Adipocyte (in vitro differentiated cells): ENCODE measurements around the gene RAP2A.

Experiments used
- DNase-seq: peaks from one replicate; pipeline ENCODE4 v3.0.0-alpha.2; 2015; ENCODE audit warnings: low read depth
- H3K27me3 ChIP-seq: replicated peaks from 2 replicates; pipeline ENCODE4 v1.7.0; 2013; ENCODE audit warnings: mild to moderate bottlenecking, low read length, moderate library complexity; ENCODE audit not compliant: control insufficient read depth, insufficient read depth
- H3K36me3 ChIP-seq: 2 replicates; pipeline ENCODE4 v1.7.0; 2013; ENCODE audit warnings: low read length, mild to moderate bottlenecking, moderate library complexity; ENCODE audit not compliant: control insufficient read depth, insufficient read depth, severe bottlenecking
- H3K4me1 ChIP-seq: 2 replicates; pipeline ENCODE4 v1.7.0; 2013; ENCODE audit warnings: mild to moderate bottlenecking, low read length, moderate library complexity; ENCODE audit not compliant: control insufficient read depth, insufficient read depth
- H3K4me3 ChIP-seq: 2 replicates; pipeline ENCODE4 v1.7.0; 2013; ENCODE audit warnings: mild to moderate bottlenecking, low read length, moderate library complexity
- H3K9ac ChIP-seq: 2 replicates; pipeline ENCODE4 v1.7.0; 2013; ENCODE audit warnings: mild to moderate bottlenecking, low read length, moderate library complexity
- H3K9me3 ChIP-seq: 2 replicates; pipeline ENCODE4 v1.7.0; 2013; ENCODE audit warnings: mild to moderate bottlenecking, low read length, moderate library complexity; ENCODE audit not compliant: control insufficient read depth

Gene RAP2A

DNA sequence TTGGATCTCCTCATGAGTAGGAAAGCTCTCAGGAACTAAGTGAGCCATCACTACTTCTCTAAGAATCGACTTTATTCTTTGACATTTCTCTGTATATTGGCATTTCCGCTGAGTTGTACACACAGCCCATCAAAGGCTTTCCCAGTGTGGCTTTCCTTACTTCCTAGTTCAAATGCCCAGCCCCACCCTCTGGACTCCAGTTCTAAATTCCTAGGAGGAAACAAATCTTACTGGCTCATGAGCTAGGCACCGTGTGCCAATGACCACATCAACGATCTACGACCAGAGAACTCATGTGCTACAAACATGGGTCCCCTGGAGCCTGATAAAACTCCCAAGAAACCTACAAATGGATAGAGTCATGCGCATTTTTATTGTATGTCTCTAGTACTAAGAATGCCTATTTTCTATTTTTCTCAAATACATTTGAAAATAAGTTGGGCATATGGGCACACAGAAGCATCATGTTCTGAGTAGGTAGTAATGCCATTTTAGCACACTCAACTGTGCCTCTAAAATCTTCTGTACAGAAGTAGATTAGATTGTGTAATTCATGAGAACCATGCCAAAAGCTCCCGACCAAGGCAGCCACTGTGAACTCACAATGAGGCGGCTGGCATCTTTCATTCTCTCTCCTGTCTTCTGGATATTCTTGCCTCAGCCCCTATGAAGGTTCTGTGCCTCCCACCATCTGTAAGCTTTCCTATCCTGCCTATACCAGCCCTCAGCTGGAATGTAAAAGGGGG, 10.5 kb upstream of the RAP2A start:
- DNase-seq: peak; percentile 40
- no peaks in the 10 kb centered on the region for H3K27me3 ChIP-seq
- H3K4me3 ChIP-seq: peak overlapping the region; percentile 34
- H3K9ac ChIP-seq: no peak overlapping the region
- no peaks in the 10 kb centered on the region for H3K9me3 ChIP-seq
- peaks cover 9% of the 10 kb centered on the region for H3K4me1 ChIP-seq
- H3K36me3 ChIP-seq: no peaks in the 10 kb centered on the region

GRCh38 chr13:97425590-97425989, 8.4 kb upstream of the RAP2A start:
- no peak overlapping the region for H3K4me3 ChIP-seq
- no peaks in the 10 kb centered on the region for H3K36me3 ChIP-seq
- no peak for DNase-seq

GRCh38 chr13:97426695-97427094, 7.3 kb upstream of the RAP2A start:
- Histone ChIP-seq H3K9me3 (no peaks in the 10 kb centered on the region), H3K9ac (no peak overlapping the region), H3K27me3 (no peaks in the 10 kb centered on the region), H3K36me3 (no peaks in the 10 kb centered on the region), H3K4me1 (peaks cover 21% of the 10 kb centered on the region), H3K4me3 (no peak overlapping the region)
- DNase-seq: no peak

More at GRCh38 chr13:97425590-97425989, 8.4 kb upstream of the RAP2A start:
- H3K4me1 ChIP-seq: peaks cover 21% of the 10 kb centered on the region
- no peaks in the 10 kb centered on the region for H3K9me3 ChIP-seq
- no peak overlapping the region for H3K9ac ChIP-seq
- H3K27me3 ChIP-seq: no peaks in the 10 kb centered on the region

DNA sequence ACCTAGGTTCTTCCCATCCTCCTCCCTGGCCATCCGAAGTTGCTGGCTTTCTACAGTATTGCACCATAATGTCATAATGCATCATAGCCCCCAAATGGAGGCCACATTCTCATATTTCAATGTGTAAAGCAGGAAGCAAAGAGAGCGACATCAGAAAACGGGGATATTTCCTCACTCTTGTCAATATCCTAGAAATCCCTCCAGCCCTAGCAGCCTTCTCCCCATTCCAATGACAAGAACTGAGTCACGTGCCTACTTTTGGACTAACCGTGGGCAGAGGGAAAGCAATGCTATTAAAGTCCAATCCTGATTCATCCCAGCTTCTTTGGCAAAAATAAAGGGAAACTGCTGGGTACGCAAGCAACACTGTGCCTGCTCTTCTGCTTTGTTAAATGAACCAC, 4.3 kb upstream of the RAP2A start:
- Histone ChIP-seq H3K4me1 (peaks cover 15% of the 10 kb centered on the region), H3K36me3 (no peaks in the 10 kb centered on the region), H3K4me3 (peak overlapping the region; percentile 61), H3K9me3 (no peaks in the 10 kb centered on the region), H3K27me3 (no peaks in the 10 kb centered on the region), H3K9ac (peak overlapping the region; percentile 22)
- peak; percentile 77 for DNase-seq

- H3K4me3 ChIP-seq: peak overlapping the region; percentile 61
Observed at GRCh38 chr13:97430296-97430695, 3.7 kb upstream of the RAP2A start.

DNA sequence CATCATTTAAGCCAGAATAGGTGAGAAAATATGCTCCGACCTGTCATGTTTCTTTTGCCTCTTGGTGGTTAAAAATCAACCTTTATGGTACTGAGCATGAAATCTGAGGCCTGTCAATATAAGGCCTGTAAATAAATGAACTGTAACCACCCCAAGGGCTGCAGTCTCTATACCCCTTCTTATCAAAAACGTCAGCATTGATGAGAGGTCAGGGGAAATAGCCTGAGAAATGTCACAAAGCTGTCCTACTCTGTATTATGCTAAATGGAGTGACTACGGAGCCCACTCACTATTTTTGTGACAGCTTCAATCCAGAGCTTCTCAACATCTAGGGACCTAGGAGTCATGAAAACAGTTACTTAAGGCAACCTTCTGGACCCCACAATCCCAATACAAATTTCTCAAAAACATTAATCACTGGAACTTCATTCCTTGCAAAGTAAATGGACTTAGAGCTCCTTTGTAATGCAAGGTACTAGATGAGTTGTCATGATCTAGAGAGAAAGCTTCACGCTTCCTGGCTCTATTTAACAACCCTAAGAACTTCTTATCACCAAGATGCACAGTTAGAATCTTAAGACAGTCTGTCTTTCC, 2.7 kb upstream of the RAP2A start:
- Histone ChIP-seq H3K4me1 (peaks cover 22% of the 10 kb centered on the region), H3K9me3 (no peaks in the 10 kb centered on the region), H3K4me3 (peak overlapping the region; percentile 92), H3K27me3 (no peaks in the 10 kb centered on the region), H3K36me3 (no peaks in the 10 kb centered on the region), H3K9ac (no peak overlapping the region)
- no peak for DNase-seq

More at GRCh38 chr13:97430296-97430695, 3.7 kb upstream of the RAP2A start:
- no peaks in the 10 kb centered on the region for H3K9me3 ChIP-seq
- H3K36me3 ChIP-seq: no peaks in the 10 kb centered on the region
- peaks cover 15% of the 10 kb centered on the region for H3K4me1 ChIP-seq
- no peak for DNase-seq
- no peaks in the 10 kb centered on the region for H3K27me3 ChIP-seq
- peak overlapping the region; percentile 22 for H3K9ac ChIP-seq

DNA sequence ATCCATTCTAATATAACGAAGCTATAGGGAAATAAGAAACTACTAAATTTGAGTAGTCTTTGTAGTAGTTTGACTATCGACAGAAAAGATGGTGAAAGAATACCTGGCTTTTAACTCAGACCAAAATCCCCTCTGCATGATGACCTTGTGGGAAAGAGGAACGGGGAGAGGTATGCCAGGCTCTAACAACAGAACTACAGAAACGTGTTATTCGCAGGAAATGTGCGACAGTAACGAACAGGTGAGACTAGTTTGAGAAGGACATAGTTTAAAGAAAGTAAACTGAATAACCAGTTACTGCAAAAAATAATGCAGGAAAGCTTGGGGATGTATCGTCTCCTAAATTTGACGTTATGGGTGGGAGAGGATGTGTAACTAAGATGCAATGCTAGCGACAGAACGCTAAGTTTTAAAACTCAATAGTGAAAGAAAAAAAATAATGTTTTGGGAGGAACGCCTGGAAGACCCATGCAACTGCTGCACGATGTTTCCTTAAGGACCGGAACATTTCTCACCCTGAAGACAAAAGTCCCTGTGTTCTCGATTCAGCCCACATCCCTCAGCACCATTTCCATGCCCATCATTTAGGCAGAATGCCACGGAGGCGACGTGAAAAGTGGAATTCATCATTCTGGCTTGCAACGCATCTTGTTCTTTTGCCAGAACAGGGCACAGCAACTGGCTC, 1.6 kb upstream of the RAP2A start:
- Histone ChIP-seq H3K4me1 (peaks cover 31% of the 10 kb centered on the region), H3K9me3 (no peaks in the 10 kb centered on the region), H3K9ac (peak overlapping the region; percentile 87), H3K4me3 (peak overlapping the region; percentile 92), H3K36me3 (no peaks in the 10 kb centered on the region), H3K27me3 (no peaks in the 10 kb centered on the region)
- DNase-seq: no peak

- DNase-seq: peak; percentile 100
- Histone ChIP-seq H3K27me3 (no peaks in the 10 kb centered on the region), H3K4me1 (peaks cover 37% of the 10 kb centered on the region), H3K9me3 (no peaks in the 10 kb centered on the region), H3K4me3 (peak overlapping the region; percentile 92), H3K36me3 (no peaks in the 10 kb centered on the region), H3K9ac (peak overlapping the region; percentile 92)
Observed at GRCh38 chr13:97432917-97433726, 847 bp upstream of the RAP2A start.

GRCh38 chr13:97434397-97435201, 630 bp downstream of the RAP2A start:
- DNase-seq: peak; percentile 67
- peak overlapping the region; percentile 94 for H3K4me3 ChIP-seq
- H3K4me1 ChIP-seq: peaks cover 48% of the 10 kb centered on the region
- no peaks in the 10 kb centered on the region for H3K9me3 ChIP-seq
- H3K36me3 ChIP-seq: peaks cover 10% of the 10 kb centered on the region
- peak overlapping the region; percentile 90 for H3K9ac ChIP-seq
- H3K27me3 ChIP-seq: no peaks in the 10 kb centered on the region

DNA sequence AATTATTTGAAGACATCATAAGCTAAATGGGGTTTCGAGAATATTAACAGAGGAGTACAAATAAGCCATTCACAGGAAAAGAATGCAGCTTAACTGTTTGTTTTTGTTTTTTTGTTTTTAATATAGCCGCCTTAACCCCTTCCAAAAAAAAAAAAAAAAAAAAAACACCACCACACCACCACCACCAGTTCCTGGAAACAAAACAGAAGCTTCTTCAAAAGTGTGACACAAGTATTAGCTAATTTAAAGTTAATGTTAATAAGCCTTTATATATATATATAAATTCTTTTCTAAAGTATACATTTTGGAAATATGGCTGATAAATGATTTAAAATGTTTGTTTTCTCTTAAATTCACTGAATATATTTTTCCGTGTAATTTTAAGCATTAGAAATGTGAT, 1.4 kb downstream of the RAP2A start:
- peak overlapping the region; percentile 94 for H3K4me3 ChIP-seq
- no peaks in the 10 kb centered on the region for H3K27me3 ChIP-seq
- peak overlapping the region; percentile 90 for H3K9ac ChIP-seq
- no peak for DNase-seq
- H3K4me1 ChIP-seq: peaks cover 43% of the 10 kb centered on the region
- H3K9me3 ChIP-seq: no peaks in the 10 kb centered on the region
- H3K36me3 ChIP-seq: peaks cover 16% of the 10 kb centered on the region
